ENCODE results near the gene KLHL35.

DNA sequence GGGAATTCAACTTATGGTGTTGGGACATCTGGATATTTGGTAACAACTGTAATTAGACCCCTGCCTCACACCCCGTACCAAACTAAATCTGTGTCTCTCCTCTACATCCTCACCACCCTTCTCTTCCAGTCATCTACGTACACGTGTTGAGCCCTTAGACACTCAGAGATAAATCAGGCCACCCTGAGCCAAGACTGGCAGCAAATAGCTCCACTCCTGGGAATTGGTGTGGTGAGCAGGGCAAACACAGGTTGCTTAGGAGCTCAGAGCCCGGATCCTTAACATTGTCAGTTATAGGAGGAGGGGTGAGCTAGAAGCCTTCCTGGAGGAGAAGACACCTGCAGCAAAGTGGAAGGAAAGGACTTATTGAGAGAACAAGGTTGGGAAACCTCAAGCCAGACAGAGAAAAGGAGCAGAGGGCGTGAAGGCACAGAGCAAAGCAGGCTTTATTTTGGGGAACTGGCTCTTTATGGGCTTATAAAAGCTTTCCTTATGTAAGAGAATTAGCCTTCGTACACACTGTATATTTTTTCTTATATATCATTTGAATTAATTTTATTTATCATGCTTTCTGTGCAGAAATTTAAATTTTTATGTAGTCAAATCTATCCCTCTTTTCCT, 36.9 kb upstream of the KLHL35 start:
- TF ChIP-seq CTCF (IDR thresholded peaks at IDR 0.05), result no peak
- TF ChIP-seq POLR2AphosphoS5 (IDR thresholded peaks at IDR 0.05; ENCODE audit: insufficient read depth in 1 of 2, low read depth in 1 of 2), result no peak

All from vagina (tissue), 2 donors.